NCI-H2107 (cell line): Measurements from ENCODE around the gene KLHL6.
A peak's percentile ranks its signal among the peaks of the same experiment; 100 is the strongest.
"Not testable (repeated sequence)": the region's sequence is repeated elsewhere in the genome, so short reads cannot be mapped to it uniquely, and the experiment has no call there.

ENCODE experiments used
- DNase-seq: peaks from one replicate; lab custom pipeline; 2025; lab: John Stamatoyannopoulos, UW

The KLHL6 gene

GRCh38 chr3:183555541-183556081 lies at the start of gene KLHL6:
TSS of gene KLHL6 (minus strand) at chr3:183555706. CDS start at chr3:183555653, 53 bp downstream.
- no peak for DNase-seq

DNA sequence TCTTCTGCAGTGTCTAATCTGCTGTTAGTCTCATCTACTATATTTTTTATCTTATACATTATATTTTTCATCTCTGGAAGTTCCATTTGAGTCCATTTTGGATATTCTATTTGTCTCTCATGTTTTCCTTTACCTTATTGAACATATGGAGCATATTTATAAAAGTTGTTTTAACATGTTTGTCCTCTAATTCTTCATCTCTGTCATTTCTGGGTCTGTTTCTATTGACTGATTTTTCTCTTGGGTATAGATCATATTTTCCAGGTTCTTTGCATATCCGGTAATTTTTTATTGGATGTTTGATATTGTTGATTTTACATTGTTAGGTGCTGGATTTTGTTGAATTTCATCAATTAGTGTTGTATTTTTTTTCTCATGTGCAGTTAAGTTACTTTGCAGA lies 42.5 kb upstream of the KLHL6 start:
- DNase-seq = no peak

GRCh38 chr3:183594636-183595035 lies 39.1 kb upstream of the KLHL6 start:
- DNase-seq = no peak

DNA sequence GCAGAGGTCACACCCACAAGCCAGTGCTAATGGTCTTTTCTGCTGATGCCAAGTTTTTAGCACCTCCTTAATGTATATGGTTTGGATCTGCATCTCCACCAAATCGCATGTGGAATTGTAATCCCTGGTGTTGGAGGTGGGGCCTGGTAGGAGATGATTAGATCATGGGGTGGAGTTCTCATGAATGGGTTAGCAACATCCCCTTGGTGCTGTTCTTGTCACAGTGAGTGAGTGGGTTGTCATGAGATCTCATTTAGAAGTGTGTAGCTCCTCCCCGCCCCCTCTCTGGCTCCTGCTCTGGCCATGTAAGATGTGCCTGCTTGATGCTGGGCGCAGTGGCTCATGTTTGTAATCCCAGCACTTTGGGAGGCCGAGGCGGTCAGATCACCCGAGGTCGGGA lies 37.3 kb upstream of the KLHL6 start:
- no peak for DNase-seq

- DNase-seq = no peak
These were observed 36.5 kb upstream of the KLHL6 start for GRCh38 chr3:183591881-183592521.

DNA sequence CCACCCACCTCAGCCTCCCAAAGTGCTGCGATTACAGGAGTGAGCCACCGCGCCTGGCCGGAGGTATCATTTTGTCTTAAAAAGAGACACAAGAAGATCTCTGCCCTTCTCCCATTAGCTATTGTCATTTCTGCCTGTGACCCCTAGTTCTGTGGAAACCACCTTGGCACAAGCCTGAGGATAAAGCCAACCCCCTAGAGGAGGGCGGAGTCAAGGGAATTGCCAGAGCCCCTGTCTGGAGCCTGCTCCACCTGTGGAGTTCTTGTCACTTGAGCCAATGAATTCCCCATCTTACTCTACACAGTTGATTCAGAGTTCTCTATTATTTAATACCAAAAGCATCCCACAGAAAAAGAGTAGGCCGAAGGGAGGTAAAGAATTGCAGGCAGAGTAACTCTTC lies 34.9 kb upstream of the KLHL6 start:
- DNase-seq = no peak

DNA sequence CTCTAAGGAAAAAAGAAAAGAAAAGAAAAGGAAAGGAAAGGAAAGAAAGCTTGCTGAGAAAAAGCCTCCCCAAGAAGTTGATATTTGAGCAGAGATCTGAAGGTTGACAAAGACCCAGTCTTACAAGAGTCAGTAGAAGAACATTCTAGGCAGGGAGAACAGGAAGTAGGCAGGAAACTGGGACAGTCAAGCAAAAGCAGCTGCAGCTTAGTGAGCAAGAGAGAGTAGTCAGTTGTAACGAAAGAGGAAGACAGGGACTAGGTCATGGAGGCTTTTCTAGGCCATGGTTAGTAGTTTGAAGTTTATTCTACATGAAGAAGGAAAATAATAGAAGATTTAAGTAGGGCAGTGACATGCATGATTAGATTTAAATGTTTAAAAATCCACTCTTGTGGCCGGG lies 31.8 kb upstream of the KLHL6 start:
- DNase-seq = no peak

DNA sequence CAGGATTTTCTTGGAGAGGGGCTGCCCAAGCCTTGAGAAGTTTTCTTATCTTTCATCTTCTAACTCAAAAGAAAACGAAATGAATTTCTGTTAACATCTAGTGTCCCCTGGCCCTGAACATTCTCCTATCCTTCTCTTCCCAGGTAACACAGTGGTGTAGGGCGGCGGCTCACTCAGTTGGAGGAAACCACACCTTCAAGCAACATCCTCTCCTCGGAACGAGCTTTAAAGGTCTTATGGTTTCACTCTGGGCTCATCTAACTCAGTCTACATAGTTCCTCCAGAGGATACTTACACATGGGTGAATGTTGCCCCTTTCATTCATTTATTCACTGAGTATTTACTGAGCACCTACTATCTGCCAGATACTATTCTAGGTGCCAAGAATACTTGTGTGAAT lies 31.0 kb upstream of the KLHL6 start:
- DNase-seq = no peak

GRCh38 chr3:183584914-183585280 lies 29.4 kb upstream of the KLHL6 start:
- DNase-seq = no peak

DNA sequence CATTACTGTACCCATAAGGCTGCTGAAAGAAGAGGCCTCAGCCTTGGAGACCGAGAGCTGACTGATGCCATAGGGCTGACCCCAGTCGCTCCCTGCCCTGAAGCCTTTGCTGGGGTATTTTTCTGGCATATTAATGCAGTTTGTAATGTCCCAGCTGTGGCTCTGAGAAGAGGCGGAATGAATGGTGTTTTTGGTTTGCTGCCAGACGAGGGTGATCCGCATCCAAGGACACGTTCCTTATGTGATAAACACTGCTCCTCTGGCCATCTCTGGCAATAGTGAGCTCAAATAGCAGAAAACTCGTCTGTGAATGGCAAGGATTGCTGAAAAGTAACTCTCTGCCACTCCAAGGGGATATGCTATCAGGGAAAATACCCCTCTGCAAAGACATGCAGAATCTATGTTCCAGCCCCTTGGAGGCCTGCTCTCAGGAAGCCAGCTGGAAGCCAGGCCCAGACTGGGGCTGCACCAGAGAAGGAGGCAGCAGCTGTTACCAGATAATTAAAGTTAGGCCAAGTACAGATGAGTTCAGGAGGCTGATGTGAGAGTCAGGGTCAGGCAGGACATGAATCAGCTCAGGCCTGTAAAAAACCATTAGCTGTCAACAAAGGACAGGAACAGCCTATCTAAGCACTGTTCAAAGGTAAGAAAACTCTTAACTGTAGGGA lies 28.9 kb upstream of the KLHL6 start:
- DNase-seq = no peak

DNA sequence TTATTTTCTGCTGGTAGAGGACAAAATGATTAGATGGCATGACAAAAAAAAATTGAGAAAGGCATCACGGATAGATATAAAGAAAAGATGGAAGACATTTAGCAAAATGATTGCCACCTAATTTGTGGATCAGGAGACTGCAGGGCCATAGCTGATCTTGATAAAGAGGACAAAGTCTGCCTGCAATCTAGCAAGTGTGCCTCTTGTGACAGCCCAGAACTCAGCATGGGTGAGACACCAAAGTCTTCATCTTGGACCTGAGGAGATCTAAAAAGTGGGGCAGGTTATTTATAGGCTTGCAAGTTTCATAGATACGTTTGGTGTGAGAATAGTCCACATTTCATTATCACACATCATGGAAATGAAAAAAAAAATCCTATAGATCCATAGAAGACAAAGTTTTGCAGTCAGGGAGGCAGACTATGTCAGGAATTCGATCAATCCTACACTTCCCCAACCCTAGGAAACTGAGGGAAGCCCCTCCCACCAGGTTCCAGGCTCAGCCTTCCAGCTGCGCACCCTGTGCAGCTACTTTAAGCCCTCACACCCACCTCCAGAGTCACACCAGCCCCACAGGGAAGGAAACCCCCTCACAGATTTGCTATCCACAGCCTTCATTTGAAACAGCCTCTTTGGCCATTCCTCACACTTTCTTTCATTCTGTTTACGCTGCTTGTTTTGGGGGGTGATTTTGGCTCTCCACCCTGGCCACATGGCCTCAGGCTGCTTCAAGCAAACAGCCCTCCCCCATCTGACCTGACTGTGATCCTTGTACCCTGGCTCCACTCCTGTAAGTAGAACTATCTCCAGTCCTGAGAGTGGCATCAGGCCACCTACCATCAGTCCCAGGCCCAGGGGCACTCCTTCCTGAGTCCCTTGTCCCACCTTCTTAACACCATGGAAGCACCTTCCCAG lies 28.1 kb upstream of the KLHL6 start:
- no peak for DNase-seq

GRCh38 chr3:183582161-183582560 lies 26.7 kb upstream of the KLHL6 start:
- no peak for DNase-seq

DNA sequence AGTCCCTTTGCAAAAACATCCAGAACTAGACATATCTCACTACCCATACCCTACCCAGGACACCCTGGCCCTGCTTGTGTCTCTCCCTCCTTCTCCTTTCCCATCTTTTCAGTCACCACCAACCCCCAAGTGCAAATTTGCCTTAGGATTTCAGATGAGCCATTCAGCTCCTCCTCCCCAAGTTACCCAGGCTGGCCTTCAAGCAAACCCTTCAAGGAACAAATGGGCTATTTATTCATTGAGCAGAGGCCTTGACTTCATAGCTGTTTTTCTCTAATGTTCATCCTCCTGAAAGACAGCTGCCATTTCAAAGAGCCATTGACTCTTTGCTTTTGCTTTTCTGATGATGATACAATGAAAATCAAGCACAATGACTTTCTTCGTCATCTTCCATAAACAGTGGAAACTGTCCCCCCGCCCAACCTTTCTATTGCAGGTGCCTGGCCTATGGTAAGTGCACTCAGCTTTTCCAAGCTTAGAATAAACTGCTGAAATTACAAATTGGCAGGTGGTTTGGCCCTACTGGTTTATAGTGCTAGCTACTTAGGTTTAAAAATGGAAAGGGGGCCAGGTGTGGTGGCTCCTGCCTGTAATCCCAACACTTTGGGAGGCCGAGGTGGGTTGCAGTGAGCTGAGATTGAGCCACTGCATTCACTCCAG lies 26.1 kb upstream of the KLHL6 start:
- no peak for DNase-seq

DNA sequence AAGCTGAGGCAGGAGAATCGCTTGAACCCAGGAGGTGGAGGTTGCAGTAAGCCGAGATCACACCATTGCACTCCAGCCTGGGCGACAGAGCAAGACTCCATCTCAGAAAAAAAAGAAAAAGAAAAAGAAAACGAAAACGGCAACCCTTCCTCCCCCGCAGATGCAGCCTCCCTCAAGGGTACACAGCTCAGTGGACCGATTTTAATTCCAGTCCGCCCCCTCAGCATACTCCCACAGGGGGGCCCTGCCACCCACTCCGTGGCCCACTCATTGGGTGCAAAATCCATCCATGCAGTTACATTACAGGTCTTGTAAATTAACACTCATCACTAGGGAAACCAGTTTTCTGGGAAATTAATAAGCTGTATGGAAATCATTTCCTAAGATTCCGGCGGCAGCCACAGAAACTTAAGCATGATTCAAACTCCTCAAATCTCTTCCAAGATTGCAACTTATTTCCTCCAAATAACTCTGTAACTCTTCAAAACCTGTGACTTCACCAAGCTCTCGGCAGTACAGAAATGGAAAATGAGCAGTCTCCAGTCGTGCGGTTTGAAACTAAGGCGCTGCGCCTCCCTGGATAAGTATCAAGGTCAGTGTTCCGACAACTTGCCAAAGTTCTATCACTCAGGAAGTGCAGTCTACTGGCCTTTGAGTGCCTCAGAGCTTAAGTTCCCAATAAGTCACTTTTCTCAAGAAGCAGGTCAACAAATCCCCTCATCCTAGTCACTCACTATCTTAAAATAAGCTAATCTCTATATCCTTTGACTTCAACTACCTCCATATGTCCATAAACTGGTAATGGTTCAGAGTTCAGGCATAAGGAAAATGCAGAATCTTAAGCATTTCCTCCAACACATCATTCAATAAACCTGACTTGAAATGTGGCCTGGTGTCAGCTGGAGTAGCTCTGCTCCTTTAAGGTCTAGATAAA lies 24.7 kb upstream of the KLHL6 start:
- no peak for DNase-seq

GRCh38 chr3:183578179-183578578 lies 22.7 kb upstream of the KLHL6 start:
- no peak for DNase-seq

GRCh38 chr3:183577346-183577745 lies 21.8 kb upstream of the KLHL6 start:
- no peak for DNase-seq

DNA sequence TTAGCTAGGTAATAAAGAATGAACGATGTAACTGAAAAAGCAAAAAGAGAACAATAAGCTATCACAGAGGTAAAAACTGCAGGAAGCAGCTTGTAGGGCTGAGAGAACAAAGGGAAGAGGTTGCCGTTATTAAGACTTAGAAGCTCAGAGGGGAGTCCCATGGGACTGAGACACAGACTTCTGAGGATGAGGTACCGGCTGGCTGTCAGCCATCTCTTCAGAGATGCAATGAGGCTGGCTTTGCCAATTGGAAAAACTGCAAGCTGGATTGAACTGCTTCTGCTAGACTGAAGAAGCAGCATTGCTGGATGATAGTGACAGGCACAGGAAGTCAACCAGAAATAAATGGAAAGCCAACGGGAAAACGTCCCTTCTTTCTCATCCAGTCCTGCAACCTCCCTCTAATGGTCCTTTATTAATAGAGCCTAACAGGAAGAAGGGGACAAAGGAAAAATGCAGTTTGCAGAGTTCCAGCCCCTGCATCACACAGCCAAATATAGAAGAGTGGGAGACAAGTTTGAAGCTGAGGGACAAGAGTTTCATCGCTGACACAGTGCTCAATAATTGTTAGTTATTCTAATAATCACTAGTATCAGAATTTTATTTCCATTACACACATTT lies 21.1 kb upstream of the KLHL6 start:
- DNase-seq = peak; percentile 45

DNA sequence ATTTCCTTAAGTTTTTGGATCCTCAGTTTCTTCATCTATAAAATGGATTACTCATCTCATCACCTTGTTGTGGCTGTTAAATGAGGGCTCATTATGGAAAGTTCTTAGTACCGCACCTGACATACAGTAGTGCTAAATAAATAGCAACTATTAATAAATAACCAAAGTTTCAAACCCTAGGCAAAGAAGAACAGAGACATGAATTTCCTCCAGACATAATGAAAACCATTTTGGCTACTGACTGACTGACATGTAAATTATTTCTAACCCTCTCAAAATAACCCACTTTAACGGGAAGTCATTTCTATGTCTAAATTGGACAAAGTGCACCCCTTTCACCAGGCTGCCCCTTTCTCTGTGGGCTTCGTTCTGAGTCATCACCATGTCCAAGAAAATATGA lies 17.4 kb upstream of the KLHL6 start:
- no peak for DNase-seq

DNA sequence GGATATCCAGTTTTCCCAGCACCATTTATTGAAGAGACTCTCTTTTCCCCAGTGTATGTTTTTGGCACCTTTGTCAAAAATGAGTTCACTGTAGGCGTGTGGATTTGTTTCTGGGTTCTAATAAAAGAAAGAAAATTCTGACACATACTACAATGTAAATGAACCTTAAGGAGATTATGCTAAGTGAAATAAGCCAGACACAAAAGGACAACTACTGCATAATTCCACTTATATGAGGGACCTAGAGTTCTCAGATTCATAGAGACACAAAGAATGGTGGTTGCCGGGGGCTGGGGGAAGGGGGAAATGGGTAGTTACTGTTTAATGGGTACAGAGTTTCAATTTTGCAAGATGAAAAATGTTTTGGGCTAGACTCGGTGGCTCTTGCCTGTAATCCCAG lies 14.7 kb upstream of the KLHL6 start:
- DNase-seq = not testable (repeated sequence)

GRCh38 chr3:183566880-183567279 lies 11.4 kb upstream of the KLHL6 start:
- DNase-seq = no peak

- no peak for DNase-seq
These were observed 8.5 kb upstream of the KLHL6 start for GRCh38 chr3:183564046-183564445.
